GM19043 (cell line): ENCODE data around the gene RAD21L1.

ENCODE experiments used
- ATAC-seq: cut with Tn5 transposase; IDR thresholded peaks from one replicate; pipeline ENCODE4 v1.9.1; 2021; ENCODE audit warnings: low read depth; ENCODE audit not compliant: unreplicated experiment

RAD21L1 gene

DNA sequence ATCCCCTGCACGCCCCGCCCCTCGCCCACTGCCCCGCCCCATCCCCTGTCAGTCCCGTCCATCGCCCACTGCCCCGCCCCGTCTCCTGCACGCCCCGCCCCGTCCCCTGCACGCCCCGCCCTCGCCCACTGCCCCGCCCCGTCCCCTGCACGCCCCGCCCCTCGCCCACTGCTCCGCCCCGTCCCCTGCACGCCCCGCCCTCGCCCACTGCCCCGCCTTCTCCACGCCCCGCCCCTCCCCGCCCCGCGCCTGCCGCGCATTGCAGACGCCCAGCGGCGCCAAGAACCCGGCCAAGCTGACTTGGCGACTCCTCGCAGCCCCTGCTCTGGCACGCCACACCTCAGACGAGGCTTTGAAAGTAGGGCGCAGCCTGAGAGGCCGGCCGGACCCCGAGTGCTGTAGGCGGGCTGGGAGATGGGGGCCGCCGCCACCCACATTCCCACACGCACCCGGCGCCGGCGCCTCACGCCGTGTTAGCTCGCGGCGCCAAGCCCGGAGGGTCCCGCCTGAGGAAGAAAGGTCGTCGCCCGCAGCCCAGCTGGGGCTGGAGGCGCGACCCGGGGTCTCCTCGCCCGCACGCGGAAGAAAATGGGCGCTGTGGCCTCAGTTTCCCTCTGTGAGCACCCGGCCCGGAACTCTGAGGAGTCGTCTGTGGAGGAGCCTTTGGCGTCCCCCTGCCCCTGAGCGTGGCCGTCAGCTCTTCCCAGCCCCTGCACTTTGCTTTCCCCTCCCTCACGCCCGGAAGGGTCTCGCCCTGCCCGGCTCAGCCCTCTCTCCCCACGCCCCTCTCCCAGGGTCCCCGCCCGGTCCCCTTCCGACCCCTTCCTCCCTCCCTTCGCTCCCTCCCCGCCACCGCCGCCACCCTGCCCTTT, at the start of gene RAD21L1:
RAD21L1 (plus strand) TSS at position 262 of the 872 bp plus-strand sequence. CDS start 2,410 bp downstream, outside the sequence.
- ATAC-seq, result no peak

DNA sequence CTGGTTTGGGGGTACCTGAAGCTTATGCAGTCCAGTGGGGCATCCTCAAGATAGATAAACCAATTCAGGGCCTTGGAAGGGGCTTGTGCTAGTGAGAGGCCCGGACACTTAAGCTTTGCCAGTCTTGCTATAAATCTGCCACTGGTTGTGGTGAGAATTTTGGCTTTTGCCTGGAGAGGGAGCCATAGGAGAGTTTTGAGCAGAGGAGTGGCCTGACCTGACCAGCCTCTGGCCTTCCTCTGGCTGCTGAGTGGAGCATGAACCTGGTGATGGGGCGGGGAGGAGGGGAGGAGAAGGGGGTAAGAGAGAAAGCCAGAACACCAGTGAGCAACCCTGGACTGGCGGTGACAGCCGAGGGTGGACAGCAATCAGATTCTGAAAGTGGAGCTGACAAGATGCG, 48.2 kb upstream of the RAD21L1 start:
- no peak for ATAC-seq

DNA sequence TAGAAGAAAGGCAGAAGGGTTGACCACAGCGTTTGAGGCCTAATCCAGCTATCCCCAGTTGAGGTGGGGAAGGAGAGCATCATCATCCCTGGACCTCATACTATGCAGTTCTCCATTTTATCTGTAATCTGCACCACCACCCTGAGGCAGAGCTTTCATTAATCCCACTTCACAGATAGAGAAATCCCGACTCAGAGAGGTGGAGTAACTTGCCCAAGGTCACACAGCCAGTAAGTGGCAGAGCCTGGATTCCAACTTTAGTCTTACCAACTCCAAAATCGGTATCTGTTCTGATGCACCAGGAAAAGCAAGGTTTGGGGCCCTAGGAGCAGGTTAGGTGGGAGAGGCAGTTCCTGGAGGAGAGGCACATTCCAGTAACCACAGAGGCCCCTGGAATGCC, 47.7 kb upstream of the RAD21L1 start:
- no peak for ATAC-seq

DNA sequence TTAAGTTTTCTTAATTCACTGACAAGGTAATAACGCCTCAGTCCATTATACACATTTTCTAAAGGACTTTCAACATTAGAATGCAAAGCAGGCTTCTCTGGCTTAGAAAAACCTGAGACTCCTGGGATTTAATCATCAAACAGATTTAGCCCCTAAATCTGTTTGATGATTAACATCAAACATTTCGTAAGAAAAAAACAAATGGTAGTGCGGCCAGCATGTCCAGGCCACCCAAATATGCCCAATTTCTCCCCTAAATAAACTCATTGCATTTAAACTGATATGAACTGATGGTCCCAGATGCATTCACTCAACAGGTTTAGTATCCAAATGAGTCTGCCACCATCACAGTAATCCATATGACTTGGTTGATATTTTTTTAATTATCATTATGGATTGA, 47.2 kb upstream of the RAD21L1 start:
- ATAC-seq, result no peak

DNA sequence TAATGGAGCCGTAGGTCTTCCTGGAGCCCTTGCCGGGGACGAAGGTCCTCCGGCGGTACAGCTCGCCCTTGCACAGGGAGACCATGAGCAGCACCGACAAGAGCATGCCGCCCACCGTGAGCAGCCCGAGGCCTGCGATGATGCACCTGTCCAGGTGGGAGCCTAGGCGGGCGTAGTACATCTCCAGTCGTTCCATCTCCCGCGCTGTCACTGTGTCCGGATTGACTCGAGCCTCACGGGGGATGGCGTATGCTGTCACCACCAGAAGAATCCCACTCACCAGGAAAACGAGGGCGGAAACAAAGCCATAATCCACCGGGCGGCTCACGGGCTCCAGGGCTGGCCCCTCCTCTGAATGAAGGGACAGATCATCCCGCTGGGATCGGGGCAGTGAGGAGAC, 44.9 kb upstream of the RAD21L1 start:
- no peak for ATAC-seq

DNA sequence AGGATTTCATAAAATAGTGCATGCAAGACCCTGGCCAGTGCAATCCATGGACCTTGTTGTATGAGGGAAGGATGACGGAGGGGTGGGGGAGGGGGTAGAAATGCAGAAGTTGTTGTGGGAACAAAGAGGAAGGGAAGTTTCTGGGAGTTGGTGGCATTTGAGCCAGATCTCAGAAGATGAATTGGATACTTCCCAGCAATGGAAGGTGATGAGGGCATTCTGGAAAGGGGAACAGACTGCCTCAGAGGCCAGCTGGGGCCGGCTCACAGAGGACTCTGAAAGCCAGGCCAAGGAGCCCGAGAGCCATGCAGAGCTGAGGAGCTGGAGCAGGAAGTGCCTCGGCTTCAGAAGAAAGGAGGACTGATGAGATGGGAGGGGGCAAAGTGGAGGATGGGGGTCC, 43.7 kb upstream of the RAD21L1 start:
- ATAC-seq, result no peak

DNA sequence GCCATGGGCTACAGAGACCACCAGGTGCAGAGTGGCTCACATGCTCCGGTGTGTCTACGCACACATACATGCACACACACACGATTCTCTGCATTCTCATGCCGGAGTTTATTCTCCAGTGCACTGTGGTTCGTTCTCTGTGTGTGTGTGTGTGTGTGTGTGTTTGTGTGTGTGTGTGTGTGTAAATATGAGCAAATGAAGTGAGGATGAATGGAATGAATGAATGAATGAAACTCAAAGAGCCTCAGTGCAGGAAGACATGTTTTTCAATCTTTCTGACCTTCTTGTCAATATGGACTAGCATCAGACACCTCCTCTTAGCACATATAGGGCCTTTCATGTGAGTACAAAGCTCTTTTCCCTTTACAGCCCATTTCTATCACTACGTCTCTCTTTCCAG, 42.7 kb upstream of the RAD21L1 start:
- ATAC-seq, result no peak

DNA sequence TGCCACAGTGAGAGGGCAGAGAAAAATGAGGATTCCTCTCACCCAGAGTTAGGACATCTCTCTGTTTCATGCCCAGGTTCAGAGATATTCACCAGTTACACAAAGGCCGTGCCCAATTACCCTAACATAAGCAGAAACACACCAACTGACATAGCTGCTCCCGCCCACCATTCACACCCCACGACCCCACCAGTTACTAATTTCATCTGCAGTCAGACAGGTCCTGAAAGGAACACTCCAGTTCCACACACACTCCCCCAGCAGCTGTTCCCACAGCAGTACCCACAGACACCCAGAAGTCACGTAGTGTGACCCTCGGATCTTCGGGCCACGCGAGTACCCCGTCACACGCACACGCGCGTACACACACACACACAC, 41.6 kb upstream of the RAD21L1 start:
- no peak for ATAC-seq

DNA sequence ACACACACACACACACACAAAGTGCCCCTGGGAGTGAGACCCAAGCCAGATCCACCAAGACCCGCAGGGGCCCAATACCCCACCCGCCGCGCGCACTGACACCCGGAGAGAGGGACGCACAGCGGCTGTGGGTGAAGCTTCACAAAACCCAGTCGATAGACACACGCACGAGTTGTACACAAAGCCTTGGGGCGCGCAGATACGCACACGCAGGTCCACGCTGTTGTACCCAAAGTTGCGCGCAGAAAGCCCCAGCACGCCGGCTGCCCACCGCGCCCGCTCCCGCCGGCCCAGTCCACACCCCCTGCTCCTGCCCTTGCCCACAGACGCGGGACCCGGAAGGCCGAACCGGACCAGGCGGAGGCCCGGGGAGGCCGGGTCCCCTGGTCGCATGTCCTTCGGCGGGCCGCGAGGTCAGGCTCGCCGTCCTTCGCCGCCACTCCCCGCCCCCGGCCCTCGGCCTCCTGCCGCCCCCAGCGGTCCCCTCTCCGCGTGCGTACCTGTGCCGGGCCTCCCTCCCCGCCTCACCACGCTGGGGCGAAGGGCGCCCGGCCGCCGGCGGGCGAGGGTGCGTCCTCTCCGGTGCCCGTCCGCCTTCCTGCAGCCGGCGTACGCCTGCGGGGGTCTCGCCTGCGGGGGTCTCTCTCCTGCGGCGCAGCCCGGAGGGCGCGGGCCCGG, 41.1 kb upstream of the RAD21L1 start, which contains the start of gene TMEM74B:
TMEM74B (minus strand) TSS at position 344 of the 678 bp plus-strand sequence. CDS start 1,180 bp downstream, outside the sequence.
- ATAC-seq, result no peak

DNA sequence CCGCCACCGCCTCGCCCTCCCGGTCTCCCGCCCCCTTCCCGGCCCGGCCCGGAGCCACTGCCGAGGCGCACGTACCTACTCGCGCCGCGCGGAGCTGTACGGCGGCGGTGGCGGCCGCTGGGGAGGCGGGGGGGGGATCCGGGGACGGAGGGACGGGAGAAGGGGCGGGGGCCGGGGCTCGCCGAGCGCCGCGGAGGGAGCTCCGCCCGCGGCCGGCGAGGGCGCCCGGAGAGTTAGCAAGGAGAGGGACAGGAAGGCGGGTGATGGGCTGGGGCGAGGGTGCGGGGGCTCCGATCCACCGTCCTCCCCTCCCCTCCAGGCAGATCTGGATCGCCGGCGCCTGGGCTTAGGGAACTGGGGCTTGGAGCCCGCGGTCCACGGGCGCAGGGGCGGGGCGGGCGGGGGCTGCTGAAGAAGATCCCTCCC, 40.5 kb upstream of the RAD21L1 start:
- ATAC-seq, result no peak

DNA sequence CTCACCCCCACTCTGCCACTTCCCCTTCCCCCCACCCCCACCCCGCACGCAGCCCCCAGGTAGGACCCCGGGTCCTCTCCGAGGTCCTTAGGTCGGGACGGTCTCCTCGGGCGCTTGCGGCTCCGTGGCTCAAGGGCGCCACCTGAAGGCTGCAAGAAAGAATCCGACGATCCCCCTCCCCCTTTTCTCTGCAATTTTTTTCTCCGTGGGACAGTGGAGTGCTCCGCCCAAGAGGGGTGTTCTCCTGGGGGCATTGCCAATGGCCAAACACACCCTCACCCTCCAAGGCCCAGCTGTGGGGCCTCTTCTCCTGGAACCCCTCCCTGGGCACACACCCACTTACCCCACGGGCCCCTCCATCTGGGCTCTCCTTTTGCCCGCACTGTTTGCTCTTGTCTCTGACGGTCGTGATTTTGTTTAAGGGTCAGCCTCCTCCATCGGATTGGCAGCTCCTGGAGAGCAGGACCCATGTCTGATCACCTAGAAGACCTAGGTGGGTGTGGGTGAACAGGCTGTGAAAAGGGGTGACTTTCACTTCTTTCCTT, 40.0 kb upstream of the RAD21L1 start:
- no peak for ATAC-seq

DNA sequence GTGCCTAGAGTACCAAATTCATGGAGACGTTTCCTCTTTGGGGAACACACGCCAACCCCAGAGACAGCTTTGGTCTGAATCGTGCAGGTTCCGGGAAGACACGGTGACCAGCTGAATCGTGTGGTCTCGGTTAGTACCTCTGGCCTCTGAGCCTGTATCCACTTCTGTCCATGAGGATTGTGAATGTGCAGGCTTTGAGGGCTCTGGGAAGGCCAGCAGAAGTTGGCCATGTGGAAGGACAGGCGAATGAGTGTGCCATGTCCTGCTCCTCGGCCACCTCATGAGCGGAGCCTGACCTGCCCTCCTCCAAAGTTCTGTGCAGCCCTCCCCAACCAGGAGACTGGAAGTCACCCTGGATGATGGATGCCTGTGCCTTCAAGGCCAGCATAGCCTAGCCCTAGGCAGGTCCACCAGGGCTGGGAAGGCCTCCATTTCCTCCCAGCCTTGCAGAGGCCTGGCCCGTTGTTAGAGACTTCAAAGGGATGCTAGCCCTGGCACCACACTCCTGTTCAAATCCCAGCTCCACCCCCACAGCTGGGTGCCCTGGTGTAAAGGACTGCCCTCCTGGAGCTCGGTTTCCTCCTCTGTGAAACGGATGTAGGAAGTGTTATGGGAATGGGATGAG, 39.4 kb upstream of the RAD21L1 start:
- ATAC-seq, result no peak

DNA sequence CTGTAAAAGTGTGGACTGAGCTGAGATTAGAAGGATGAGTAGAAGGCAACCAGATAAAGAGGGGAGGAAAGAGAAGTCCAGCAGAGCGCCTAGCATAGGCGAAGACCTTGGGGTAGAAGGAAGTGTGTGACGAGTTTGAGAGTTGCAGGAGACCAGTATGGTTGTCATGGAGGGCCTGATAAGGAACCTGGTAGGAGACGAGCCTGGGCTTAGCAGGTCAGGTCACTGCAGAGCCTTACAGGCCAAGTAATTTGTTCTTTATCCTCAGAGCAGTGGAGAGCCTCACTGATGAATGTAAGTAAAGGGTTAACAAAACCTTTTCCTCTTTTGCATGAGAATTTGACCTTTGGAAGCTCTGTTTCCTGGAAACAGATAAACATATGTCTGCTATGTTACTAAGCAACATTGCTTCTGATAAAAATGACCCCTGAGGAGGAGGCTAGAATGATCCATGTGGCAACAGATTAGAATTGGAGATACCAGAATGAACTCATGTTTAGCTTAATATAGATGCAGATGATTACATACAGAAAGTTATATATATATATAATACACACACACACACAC, 38.2 kb upstream of the RAD21L1 start:
- ATAC-seq, result no peak

DNA sequence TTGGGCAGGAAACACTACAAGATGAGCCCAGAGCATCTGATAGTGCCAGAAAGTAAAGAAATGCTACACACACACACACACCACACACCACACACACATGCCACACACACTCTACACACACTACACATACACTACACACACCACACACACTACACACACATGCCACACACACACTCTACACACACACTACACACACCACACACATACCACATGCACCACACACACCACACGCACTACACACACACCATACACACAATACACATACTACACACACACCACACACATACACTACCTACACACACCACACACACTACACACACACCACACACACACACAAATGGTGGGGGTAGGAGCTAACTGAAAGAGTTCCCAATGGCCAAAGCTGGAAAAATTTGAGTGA, 37.5 kb upstream of the RAD21L1 start:
- ATAC-seq, result no peak

DNA sequence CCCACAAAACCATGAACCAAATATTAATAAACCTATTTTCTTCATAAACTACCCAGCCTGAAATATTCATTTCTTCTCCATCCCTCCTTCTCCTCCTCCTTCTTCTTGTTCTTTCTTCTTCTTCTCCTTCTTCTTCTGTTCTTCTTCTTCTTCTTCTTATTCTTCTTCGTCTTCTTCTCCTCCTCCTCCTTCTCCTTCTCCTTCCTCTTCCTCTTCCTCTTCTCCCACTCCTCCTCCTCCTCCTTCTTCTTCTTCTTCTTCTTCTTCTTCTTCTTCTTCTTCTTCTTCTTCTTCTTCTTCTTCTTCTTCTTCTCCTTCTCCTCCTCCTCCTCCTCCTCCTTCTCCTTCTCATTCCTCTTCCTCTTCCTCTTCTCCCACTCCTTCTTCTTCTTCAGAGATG, 36.0 kb upstream of the RAD21L1 start:
- no peak for ATAC-seq

DNA sequence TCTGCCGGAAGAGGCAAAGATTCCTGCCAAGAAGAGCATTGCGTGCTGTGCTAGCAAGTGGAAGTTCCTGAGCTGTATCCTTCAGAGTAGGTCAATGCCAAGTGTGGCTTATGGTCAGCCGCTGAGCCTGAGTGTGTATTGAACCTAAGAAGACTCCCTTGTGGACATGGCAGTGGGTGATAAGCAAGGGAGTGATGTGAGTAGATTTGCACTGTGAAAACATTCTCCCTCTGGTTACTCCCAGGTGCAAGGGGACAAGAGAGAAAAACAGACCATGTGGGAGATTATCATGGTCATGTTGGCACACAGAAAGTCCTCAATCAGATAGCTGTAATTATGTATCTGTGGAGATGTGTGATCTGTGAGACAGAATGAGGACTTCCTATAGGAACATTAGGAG, 35.0 kb upstream of the RAD21L1 start:
- no peak for ATAC-seq

DNA sequence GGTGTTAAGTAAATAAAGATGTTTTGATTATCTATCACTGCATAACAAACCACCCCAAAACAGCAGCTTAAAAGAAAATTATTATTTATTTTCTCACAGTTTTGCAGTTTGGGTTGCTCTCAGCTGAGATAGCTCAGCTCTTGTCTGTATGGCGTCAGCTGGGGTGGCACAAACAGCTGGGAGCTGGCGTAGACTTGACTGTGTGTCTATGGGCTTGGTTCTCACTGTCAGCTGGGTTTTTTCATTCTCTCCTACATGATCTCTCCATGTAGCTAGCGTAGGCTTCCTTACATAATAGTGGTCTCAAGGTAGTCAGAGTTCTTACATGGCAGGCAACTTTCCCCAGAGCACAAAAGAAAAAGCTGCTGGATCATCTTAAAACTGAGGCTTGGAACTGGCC, 34.5 kb upstream of the RAD21L1 start:
- ATAC-seq, result no peak

DNA sequence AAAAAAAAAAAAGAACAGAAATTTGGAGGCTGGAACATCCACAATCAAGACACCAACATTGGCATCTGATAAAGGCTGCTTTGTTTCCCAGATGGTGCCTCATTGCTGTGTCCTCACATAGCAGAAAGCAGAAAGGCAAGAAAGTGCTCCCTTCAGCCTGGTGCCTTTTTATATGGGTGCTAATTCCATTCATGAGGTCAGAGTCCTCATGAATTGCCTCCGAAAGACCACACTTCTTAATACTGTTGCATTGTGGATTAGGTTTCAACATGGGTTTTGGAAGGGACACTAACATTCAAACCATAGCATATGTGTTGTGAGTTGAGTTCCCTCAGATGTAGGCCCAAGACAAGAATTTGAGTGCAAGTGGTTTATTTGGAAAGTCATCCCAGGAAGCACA, 30.6 kb upstream of the RAD21L1 start:
- no peak for ATAC-seq

DNA sequence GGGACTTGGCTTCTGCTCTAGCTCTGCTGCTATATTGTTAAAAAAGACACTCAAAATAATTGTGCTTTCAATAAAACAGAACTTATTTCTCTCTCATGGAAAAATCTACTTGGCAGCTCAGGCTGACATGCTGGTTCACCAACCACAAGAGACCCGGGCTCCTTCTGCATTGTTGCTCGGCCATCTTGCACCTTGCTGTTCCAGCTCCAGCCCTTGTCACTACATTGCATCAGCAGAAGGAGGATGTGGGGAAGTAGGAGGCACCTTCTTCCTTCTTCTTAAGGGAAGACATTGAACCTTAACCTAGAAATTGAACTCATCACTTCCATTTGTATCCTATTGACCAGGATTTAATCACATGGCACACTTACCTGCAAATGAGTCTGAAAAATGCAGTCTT, 29.2 kb upstream of the RAD21L1 start:
- ATAC-seq, result no peak

DNA sequence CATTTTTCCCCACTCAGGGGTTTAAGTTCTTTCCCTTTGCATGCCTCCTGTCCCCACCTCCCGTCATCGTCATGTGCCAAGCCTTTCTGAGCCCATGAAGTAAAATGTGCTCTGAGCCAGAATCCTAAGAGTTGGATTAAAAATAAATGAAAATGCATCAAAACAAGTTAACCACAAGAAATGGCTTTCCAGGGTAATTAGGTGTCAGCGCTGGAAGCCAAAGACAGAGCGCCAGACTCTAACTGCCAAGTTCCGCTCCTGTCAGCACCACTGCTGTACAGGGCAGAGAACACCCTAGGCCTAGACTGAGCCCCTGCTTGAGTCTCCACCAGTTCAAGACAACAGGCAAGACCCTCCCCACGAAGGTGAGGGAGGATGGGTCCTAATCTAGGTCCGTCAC, 28.0 kb upstream of the RAD21L1 start:
- no peak for ATAC-seq

DNA sequence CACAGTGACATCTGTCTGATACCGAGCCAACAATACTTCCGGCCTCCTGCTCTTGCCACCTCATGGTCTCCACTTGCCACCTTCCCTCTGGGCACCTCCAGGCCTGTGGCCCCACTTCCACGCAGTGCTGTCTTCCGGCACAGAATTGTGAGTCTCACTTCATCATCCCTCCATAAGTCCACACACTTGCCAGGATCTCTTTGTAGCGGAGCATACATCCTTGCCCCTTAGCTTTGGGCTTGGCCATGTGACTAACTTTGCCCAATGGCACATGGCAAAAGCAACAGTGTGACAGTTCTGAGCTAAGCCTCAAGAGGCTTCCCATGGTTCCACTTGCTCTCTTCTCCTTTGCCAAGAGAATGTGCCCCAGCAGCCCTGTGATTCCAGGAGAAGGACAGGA, 27.1 kb upstream of the RAD21L1 start:
- ATAC-seq, result no peak
